Colonic mucosa (tissue), 4 donors: ENCODE results near the gene CRTC1. TPM values are rescaled to one million over a fixed set of nuclear protein-coding genes. Genes with fewer than 3 reads are reported as not detected.
"Not testable (repeated sequence)": the region's sequence is repeated elsewhere in the genome, so short reads cannot be mapped to it uniquely, and the experiment has no call there.

Experiments
- DNase-seq: peaks from one replicate; pipeline ENCODE4 v3.0.0-alpha.2; 2020
- H3K27ac ChIP-seq: fragments of 200-600 bp; one replicate; pipeline ENCODE4 v1.8.0; 2021
- H3K27me3 ChIP-seq: fragments of 200-600 bp; one replicate; pipeline ENCODE4 v1.8.0; 2021
- H3K36me3 ChIP-seq: fragments of 200-600 bp; one replicate; pipeline ENCODE4 v1.8.0; 2021
- H3K4me1 ChIP-seq: fragments of 200-600 bp; one replicate; pipeline ENCODE4 v1.8.0; 2021; ENCODE audit warnings: mild to moderate bottlenecking
- H3K4me3 ChIP-seq: fragments of 200-600 bp; one replicate; pipeline ENCODE4 v1.8.0; 2021
- H3K9ac ChIP-seq, 2 donors: one replicate each; pipeline ENCODE4 v1.7.0; 2013; ENCODE audit warnings: control low read depth in 2 of 2, low read depth in 2 of 2, low read length in 2 of 2
- H3K9me3 ChIP-seq: fragments of 200-600 bp; one replicate; pipeline ENCODE4 v1.8.0; 2021
- CTCF ChIP-seq: fragments of 200-600 bp; IDR thresholded peaks from one replicate; pipeline ENCODE4 v1.8.0; 2022; ENCODE audit warnings: antibody characterized with exemption, mild to moderate bottlenecking
- intact Hi-C: fragments of 100-400 bp; cut with DNase I; formaldehyde crosslinking; loops from one replicate; pipeline ENCODE4 v1.14.1; 2022
- total RNA-seq, 2 donors: library from RNA; stranded (reverse); fragmentation: NEBNext Ultra II Directional in 1 of 2; extraction: Animal tissue kit (Norgen Biotek cat#: 25700) in 1 of 2; gene quantifications; one replicate each; pipeline ENCODE4 v1.2.1, GENCODE V29; 2021
- donor health status: healthy.
- donor health status: DM: no; HTN: no; CAD: no.
- donor health status: DM: no; HTN: no; CAD: no.

The CRTC1 gene
- total RNA-seq, 2 donors from 2014 or later: 7.6 to 10.3 TPM

- Histone ChIP-seq H3K27ac (no peak overlapping the region), H3K4me1 (no peaks in the 10 kb centered on the region), H3K36me3 (no peaks in the 10 kb centered on the region), H3K9ac (no peak overlapping the region), H3K9me3 (no peaks in the 10 kb centered on the region), H3K27me3 (no peaks in the 10 kb centered on the region), H3K4me3 (no peak overlapping the region)
- TF ChIP-seq CTCF: no peak
- DNase-seq: no peak
- intact Hi-C loops: no loop called here
These were observed 121.2 kb downstream of the CRTC1 start for GRCh38 chr19:18804643-18805042.

GRCh38 chr19:18807861-18808331 is 124.4 kb downstream of the CRTC1 start:
- DNase-seq: no peak

GRCh38 chr19:18809149-18809868 is 125.8 kb downstream of the CRTC1 start:
- intact Hi-C loops: no loop called here
- H3K27ac ChIP-seq: no peak overlapping the region
- H3K9ac ChIP-seq: no peak overlapping the region
- no peaks in the 10 kb centered on the region for H3K27me3 ChIP-seq
- H3K9me3 ChIP-seq: no peaks in the 10 kb centered on the region
- H3K4me3 ChIP-seq: no peak overlapping the region
- DNase-seq: peak; percentile 38
- H3K36me3 ChIP-seq: no peaks in the 10 kb centered on the region
- TF ChIP-seq CTCF: no peak
- no peaks in the 10 kb centered on the region for H3K4me1 ChIP-seq

More at GRCh38 chr19:18807861-18808331, 124.4 kb downstream of the CRTC1 start:
- no peak overlapping the region for H3K4me3 ChIP-seq
- no peak for TF ChIP-seq CTCF
- no peaks in the 10 kb centered on the region for H3K4me1 ChIP-seq
- no peak overlapping the region for H3K27ac ChIP-seq
- H3K36me3 ChIP-seq: no peaks in the 10 kb centered on the region
- H3K9ac ChIP-seq: no peak overlapping the region
- H3K27me3 ChIP-seq: no peaks in the 10 kb centered on the region
- intact Hi-C loops: no loop called here
- no peaks in the 10 kb centered on the region for H3K9me3 ChIP-seq

GRCh38 chr19:18811638-18812037 is 128.2 kb downstream of the CRTC1 start:
- intact Hi-C loops, DNase-seq: not testable (repeated sequence)

GRCh38 chr19:18814063-18814462 is 130.6 kb downstream of the CRTC1 start:
- DNase-seq: no peak
- Histone ChIP-seq H3K4me3 (no peak overlapping the region), H3K9me3 (no peaks in the 10 kb centered on the region), H3K36me3 (no peaks in the 10 kb centered on the region), H3K9ac (no peak overlapping the region), H3K4me1 (no peaks in the 10 kb centered on the region), H3K27ac (no peak overlapping the region), H3K27me3 (no peaks in the 10 kb centered on the region)
- TF ChIP-seq CTCF: no peak
- intact Hi-C loops: no loop called here

More at GRCh38 chr19:18811638-18812037, 128.2 kb downstream of the CRTC1 start:
- H3K27ac ChIP-seq, H3K4me3 ChIP-seq, H3K27me3 ChIP-seq, H3K4me1 ChIP-seq, H3K9me3 ChIP-seq, H3K36me3 ChIP-seq, H3K9ac ChIP-seq: not testable (repeated sequence)

GRCh38 chr19:18815673-18816072 is 132.2 kb downstream of the CRTC1 start:
- Histone ChIP-seq H3K27me3 (no peaks in the 10 kb centered on the region), H3K27ac (no peak overlapping the region), H3K9ac (no peak overlapping the region), H3K4me1 (no peaks in the 10 kb centered on the region), H3K36me3 (no peaks in the 10 kb centered on the region), H3K4me3 (no peak overlapping the region), H3K9me3 (no peaks in the 10 kb centered on the region)
- intact Hi-C loops: no loop called here
- no peak for DNase-seq
- TF ChIP-seq CTCF: no peak

GRCh38 chr19:18816645-18817044 is 133.2 kb downstream of the CRTC1 start:
- H3K27me3 ChIP-seq, intact Hi-C loops, H3K27ac ChIP-seq, DNase-seq, H3K36me3 ChIP-seq, H3K4me1 ChIP-seq, H3K9me3 ChIP-seq, H3K4me3 ChIP-seq, H3K9ac ChIP-seq: not testable (repeated sequence)
